Heart left ventricle (tissue), 13 donors: ENCODE data around the gene NYAP2.
A peak's percentile ranks its signal among the peaks of the same experiment; 100 is the strongest.

ENCODE experiments used
- CTCF ChIP-seq, 12 donors: fragments of 200-600 bp; sonication (generic) in 4 of 12; IDR thresholded peaks; one replicate each; pipeline versions ENCODE4 v1.5.0 to v1.8.0; 2018 to 2022; ENCODE audit warnings: antibody characterized with exemption in 12 of 12, mild to moderate bottlenecking in 5 of 12
- POLR2A ChIP-seq, 2 donors: fragments of 450-650 bp; IDR thresholded peaks; one replicate each; pipeline ENCODE4 v1.6.1; 2017; ENCODE audit warnings: antibody characterized with exemption in 2 of 2, mild to moderate bottlenecking in 2 of 2, moderate library complexity in 2 of 2
- donor health status: ischemic (EF 13 %, LVEDD 7.1; RV severe dilation, severe dysfunction).
- donor health status: DM: no; HTN: yes; CAD: no.
- donor health status: DM: no; HTN: no; CAD: no.
- donor health status: ischemic (EF 25% LVEDD 6.9; RV normal size, moderate dysfunction).
- donor health status: ischemic (EF 25% LVEDD 5.7; RV mildly dilated, moderate dysfunction).
- donor health status: ischemic (EF 35%, LVEDD 5.7; RV mildly dilated, moderate dysfunction).
- donor health status: nonischemic (EF 11% LVEDD 7.7; RV severe dilation, severe dysfunction).
- donor health status: DM: yes; HTN: yes; CAD: no.
- donor health status: PGD.
- donor health status: ischemic (EF 29% LVEDD 5.4; RV normal size, mild dysfunction).
- donor health status: nonischemic (EF 23%, LVEDD 6.1; RV moderate dilation, normal function).

GRCh38 chr2:225668606-225669266, 269.2 kb downstream of the NYAP2 start:
- TF ChIP-seq CTCF (IDR thresholded peaks at IDR 0.05) (peak; percentile 43 to 76 (median 58)), POLR2A (IDR thresholded peaks at IDR 0.05) (no peak)
